ENCODE data around the gene PCGF6. TPM values are rescaled to one million over a fixed set of nuclear protein-coding genes. Genes with fewer than 3 reads are reported as not detected.

PCGF6 gene
- total and polyA plus RNA-seq, 8 donors, result 7.7 to 14.7 (median 12.9) TPM

GRCh38 chr10:103280506-103280905 is 70.4 kb downstream of the PCGF6 start:
- no peak overlapping the region for H3K4me3 ChIP-seq
- no peaks in the 10 kb centered on the region for H3K9me3 ChIP-seq
- no peaks in the 10 kb centered on the region for H3K36me3 ChIP-seq
- H3K4me1 ChIP-seq, result peaks cover 2 to 14% of the 10 kb centered on the region in 2 donors
- peaks cover 42 to 87% of the 10 kb centered on the region in 2 donors for H3K27me3 ChIP-seq
- no peak for DNase-seq
- intact Hi-C loops (cut with DNase I), result no loop called here
- ATAC-seq, result no peak
- no peak overlapping the region for H3K27ac ChIP-seq
- no peak for TF ChIP-seq CTCF (IDR thresholded peaks at IDR 0.05)

GRCh38 chr10:103280031-103280430 is 70.9 kb downstream of the PCGF6 start:
- intact Hi-C loops (cut with DNase I), result no loop called here
- TF ChIP-seq CTCF (IDR thresholded peaks at IDR 0.05), result no peak
- Histone ChIP-seq H3K27me3 (peaks cover 42 to 87% of the 10 kb centered on the region in 2 donors), H3K36me3 (no peaks in the 10 kb centered on the region), H3K4me1 (peaks cover 2 to 14% of the 10 kb centered on the region in 2 donors), H3K9me3 (no peaks in the 10 kb centered on the region), H3K27ac (no peak overlapping the region), H3K4me3 (no peak overlapping the region)
- ATAC-seq (no peak), DNase-seq (no peak)

GRCh38 chr10:103278862-103279298 is 72.1 kb downstream of the PCGF6 start:
- intact Hi-C loops (cut with DNase I), result no loop called here
- TF ChIP-seq CTCF (IDR thresholded peaks at IDR 0.05), result no peak
- H3K4me1 ChIP-seq, result peaks cover 2 to 14% of the 10 kb centered on the region in 2 donors
- DNase-seq, result peak in 3 of 4 donors; percentile 40 to 55 (median 42)
- no peaks in the 10 kb centered on the region for H3K36me3 ChIP-seq
- peak; percentile 51 for ATAC-seq
- H3K27ac ChIP-seq, result no peak overlapping the region
- H3K9me3 ChIP-seq, result no peaks in the 10 kb centered on the region
- peaks cover 42 to 95% of the 10 kb centered on the region in 2 donors for H3K27me3 ChIP-seq
- H3K4me3 ChIP-seq, result no peak overlapping the region

GRCh38 chr10:103278537-103278823 is 72.5 kb downstream of the PCGF6 start:
- ATAC-seq (no peak), DNase-seq (no peak)
- Histone ChIP-seq H3K9me3 (no peaks in the 10 kb centered on the region), H3K4me1 (peaks cover 2 to 14% of the 10 kb centered on the region in 2 donors), H3K36me3 (no peaks in the 10 kb centered on the region), H3K27ac (no peak overlapping the region), H3K4me3 (no peak overlapping the region), H3K27me3 (peaks cover 42 to 95% of the 10 kb centered on the region in 2 donors)
- intact Hi-C loops (cut with DNase I), result no loop called here
- no peak for TF ChIP-seq CTCF (IDR thresholded peaks at IDR 0.05)

- intact Hi-C loops (cut with DNase I), result no loop called here
- Histone ChIP-seq H3K4me1 (peaks cover 2 to 14% of the 10 kb centered on the region in 2 donors), H3K27me3 (peaks cover 42 to 90% of the 10 kb centered on the region in 2 donors), H3K27ac (no peak overlapping the region), H3K36me3 (no peaks in the 10 kb centered on the region), H3K9me3 (no peaks in the 10 kb centered on the region), H3K4me3 (peak overlapping the region in 1 of 2 donors; percentile 4)
- TF ChIP-seq CTCF (IDR thresholded peaks at IDR 0.05), result no peak
- ATAC-seq (no peak), DNase-seq (peak in 1 of 4 donors; percentile 75)
Observed at GRCh38 chr10:103277713-103278536, 73.0 kb downstream of the PCGF6 start.

Data from left lung (tissue), 10 donors.